ENCODE measurements around the gene UBE2G1. TPM values are rescaled to one million over a fixed set of nuclear protein-coding genes. Genes with fewer than 3 reads are reported as not detected.

Gene UBE2G1
- total RNA-seq, 1 experiment from 2014 or later, result 80.6 TPM

DNA sequence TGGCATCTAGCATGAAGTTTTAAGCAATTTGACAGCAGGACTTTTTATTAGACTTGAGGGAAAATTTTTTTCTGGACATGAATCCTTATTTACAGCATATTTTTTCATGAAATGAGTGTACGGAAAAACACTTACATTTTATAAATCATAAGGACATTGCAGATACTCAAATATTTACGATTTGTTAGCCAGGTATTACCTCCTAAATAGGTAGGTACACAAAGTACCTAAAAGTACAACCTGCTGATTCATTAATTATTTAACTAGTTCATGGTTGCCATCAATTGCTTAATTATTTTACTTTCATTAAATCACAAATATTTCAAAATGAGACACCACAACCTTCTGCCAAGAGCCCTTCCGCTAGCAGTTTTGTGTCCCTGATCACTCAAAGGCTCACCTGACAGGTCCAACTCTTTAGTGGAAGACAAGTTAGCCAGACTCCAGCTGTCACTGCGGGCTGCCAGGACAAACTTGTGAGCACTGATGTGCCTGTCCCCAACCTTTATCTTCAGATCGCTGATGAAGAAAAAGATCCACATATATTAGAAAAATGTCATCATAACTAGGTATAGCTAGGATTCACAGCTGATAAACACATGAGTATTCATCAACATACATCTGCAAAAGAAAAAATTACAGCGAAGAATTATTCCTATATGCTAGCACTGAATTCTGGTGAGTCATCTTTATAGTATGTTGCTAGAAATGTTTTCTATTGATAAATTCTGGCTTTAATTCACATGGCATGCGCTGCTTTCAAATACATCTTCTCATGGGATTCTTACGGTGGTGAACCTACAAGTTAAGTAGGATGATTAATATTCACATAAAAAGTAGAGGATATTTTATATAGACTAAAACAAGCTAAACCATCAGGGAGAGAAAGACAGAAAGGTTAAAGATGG is 130.8 kb downstream of the UBE2G1 start (continued):
- TF ChIP-seq, protein P1, sequence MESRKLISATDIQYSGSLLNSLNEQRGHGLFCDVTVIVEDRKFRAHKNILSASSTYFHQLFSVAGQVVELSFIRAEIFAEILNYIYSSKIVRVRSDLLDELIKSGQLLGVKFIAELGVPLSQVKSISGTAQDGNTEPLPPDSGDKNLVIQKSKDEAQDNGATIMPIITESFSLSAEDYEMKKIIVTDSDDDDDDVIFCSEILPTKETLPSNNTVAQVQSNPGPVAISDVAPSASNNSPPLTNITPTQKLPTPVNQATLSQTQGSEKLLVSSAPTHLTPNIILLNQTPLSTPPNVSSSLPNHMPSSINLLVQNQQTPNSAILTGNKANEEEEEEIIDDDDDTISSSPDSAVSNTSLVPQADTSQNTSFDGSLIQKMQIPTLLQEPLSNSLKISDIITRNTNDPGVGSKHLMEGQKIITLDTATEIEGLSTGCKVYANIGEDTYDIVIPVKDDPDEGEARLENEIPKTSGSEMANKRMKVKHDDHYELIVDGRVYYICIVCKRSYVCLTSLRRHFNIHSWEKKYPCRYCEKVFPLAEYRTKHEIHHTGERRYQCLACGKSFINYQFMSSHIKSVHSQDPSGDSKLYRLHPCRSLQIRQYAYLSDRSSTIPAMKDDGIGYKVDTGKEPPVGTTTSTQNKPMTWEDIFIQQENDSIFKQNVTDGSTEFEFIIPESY (IDR thresholded peaks at IDR 0.05; ENCODE audit: extremely low read depth, insufficient replicate concordance, low read length), result no peak
- TF ChIP-seq TCF7L2 (IDR thresholded peaks at IDR 0.05; ENCODE audit: borderline replicate concordance, extremely low read depth, insufficient read depth, insufficient read length), result no peak

DNA sequence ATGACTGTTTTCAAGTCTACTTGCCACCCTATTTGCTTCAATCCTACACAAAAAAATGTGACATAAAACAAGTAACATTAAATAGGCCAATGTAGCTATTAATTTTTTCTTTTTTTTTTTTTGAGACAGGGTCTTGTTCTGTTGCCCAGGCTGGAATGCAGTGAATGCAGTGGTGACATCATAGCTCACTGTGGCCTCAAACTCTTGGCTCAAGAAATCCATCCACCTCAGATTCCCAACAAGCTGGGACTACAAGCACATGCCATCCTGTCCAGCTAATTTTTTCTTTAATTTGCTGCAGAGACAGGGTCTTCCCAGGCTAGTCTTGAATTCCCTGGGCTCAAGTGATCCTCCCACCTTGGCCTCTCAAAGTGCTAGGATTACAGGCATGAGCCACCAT is 132.1 kb downstream of the UBE2G1 start:
- H3K9me3 ChIP-seq (ENCODE audit: control insufficient read depth in 1 of 2, insufficient read depth in 1 of 2, low read depth in 1 of 2, low read length in 2 of 2), result no peaks in the 10 kb centered on the region
- no peaks in the 10 kb centered on the region; the same call in 1 of the 2 replicates for H3K79me2 ChIP-seq (ENCODE audit: insufficient read depth, low read length)
- H3K4me2 ChIP-seq (ENCODE audit: low read length), result no peak overlapping the region
- peaks cover 4% of the 10 kb centered on the region; the same call in 1 of the 2 replicates for H4K20me1 ChIP-seq (ENCODE audit: insufficient read depth)
- no peak overlapping the region for H3K9ac ChIP-seq (ENCODE audit: low read length)
- H3K4me1 ChIP-seq (ENCODE audit: control insufficient read depth in 1 of 2, insufficient read depth in 2 of 2, low read length in 2 of 2), result peaks cover 16 to 21% of the 10 kb centered on the region in 2 experiments
- no peak for ATAC-seq
- no peak overlapping the region for H2AFZ ChIP-seq (ENCODE audit: low read depth, low read length, poor library complexity, severe bottlenecking)
- no peaks in the 10 kb centered on the region for H3K27me3 ChIP-seq (ENCODE audit: insufficient read depth, low read length)
- no peaks in the 10 kb centered on the region for H3K9me2 ChIP-seq (ENCODE audit: insufficient read depth)
- intact Hi-C loops (cut with micrococcal nuclease), result no loop called here
- peaks cover 14 to 20% of the 10 kb centered on the region in 2 experiments; a peak in 3 of 4 replicates for H3K36me3 ChIP-seq (ENCODE audit: control insufficient read depth in 1 of 2, insufficient read depth in 2 of 2, low read length in 2 of 2)
- RAD21 ChIA-PET (ENCODE audit: low non-redundant PET in 1 of 2, low total read pairs in 2 of 2, uncharacterized antibody in 2 of 2, unreplicated experiment in 2 of 2), result no interaction called here
- H3K4me3 ChIP-seq (replicated peaks in 1 of 2; ENCODE audit: low read depth in 1 of 2, low read length in 2 of 2), result no peak overlapping the region
- CTCF ChIA-PET, result interaction anchor here (1.7 to 2.2 kb wide), 2 partner anchors 16 to 18 kb away, joined by 5 to 6 read pairs; no protein-coding TSS in a partner anchor
- no peak for DNase-seq (ENCODE audit: low read depth, low spot score)
- no TSS peak for BruUV-seq (replicated peaks)
- POLR2A ChIA-PET, result no interaction called here
- no peak overlapping the region for H3K27ac ChIP-seq (ENCODE audit: low read depth, low read length)
- TF ChIP-seq EZH2phosphoT487 (IDR thresholded peaks at IDR 0.05; ENCODE audit: borderline replicate concordance) (no peak), EGR1 (IDR thresholded peaks at IDR 0.05; ENCODE audit: low read depth) (no peak), CBX3 (IDR thresholded peaks at IDR 0.05; ENCODE audit: low read depth) (no peak)

All from HCT116 (cell line).